Kidney capillary endothelial cell (primary cell): Measurements from ENCODE around the gene DNAJC24.
"Not testable (repeated sequence)": the region's sequence is repeated elsewhere in the genome, so short reads cannot be mapped to it uniquely, and the experiment has no call there.

ENCODE experiments used
- DNase-seq: peaks from one replicate; pipeline ENCODE4 v3.0.0-alpha.2; 2018; ENCODE audit warnings: low spot score

The DNAJC24 gene, protein sequence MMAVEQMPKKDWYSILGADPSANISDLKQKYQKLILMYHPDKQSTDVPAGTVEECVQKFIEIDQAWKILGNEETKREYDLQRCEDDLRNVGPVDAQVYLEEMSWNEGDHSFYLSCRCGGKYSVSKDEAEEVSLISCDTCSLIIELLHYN

DNA sequence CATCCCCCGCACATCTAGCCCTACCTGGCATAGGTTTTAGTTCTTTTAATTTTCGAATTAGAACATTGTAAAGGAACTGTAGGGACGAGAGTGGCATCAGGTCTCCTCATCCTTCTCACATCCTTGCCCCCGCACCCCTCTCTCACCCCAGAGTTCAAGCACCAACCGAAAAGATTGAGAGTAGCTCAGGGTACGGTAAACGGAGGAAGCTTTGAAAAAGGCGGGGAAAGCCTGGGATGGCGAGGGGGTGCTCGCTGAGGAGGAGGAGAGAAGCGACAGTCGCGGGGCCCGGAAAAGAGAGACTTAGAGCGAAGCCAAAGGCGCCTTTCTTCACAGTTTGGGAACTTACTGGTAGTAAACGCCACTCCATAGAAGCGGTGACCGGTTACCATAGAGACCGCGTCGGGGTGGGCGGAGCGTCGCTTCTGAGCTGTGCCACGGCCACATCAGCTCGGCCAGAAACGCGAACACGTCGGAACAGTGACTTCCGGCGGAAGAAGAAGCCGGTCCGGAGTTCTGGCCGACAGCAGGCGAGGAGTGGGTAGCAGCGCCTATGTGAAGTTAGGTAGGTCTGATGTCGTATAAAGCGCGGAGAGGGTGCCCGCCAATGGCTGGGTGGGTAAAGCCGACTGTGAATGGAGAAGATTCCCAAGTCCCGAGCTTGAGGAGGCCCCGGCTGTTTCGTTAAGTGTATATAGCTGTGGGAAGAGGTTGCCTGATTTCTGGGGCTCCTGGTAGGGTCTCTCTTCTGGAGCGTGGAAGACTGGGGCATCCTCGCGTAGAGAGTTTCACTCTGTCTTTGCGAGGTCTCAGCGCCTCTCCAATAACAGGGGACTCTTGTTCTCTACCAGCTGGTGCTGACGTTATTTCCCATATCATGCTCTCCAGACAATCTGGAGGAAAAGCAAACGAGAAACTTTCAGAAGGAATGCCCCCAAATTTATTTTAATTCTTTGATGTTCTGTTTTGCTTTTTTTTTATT, at the start of gene DNAJC24, which contains the start of gene DCDC1:
Gene DNAJC24 (plus strand): TSS at position 513 of the 982 bp plus-strand sequence. CDS start 889 bp downstream, outside the sequence.
Gene DCDC1 (minus strand): TSS at position 392 of the 982 bp plus-strand sequence. CDS start 41,459 bp downstream, outside the sequence.
- peak; percentile 90 for DNase-seq

DNA sequence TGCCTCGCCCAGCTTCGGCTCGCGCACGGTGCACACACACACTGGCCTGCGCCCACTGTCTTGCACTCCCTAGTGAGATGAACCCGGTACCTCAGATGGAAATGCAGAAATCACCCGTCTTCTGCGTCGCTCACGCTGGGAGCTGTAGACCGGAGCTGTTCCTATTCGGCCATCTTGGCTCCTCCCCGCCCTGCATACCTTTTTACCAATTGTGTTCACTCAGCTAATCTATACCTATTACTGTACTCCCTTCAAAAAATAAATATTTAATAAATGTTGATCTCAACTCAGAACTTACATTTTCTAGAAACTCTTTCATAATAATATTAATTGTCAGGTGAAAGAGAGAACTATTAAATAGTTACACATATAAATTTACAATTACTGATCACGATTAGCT, 48.2 kb upstream of the DNAJC24 start:
- not testable (repeated sequence) for DNase-seq

DNA sequence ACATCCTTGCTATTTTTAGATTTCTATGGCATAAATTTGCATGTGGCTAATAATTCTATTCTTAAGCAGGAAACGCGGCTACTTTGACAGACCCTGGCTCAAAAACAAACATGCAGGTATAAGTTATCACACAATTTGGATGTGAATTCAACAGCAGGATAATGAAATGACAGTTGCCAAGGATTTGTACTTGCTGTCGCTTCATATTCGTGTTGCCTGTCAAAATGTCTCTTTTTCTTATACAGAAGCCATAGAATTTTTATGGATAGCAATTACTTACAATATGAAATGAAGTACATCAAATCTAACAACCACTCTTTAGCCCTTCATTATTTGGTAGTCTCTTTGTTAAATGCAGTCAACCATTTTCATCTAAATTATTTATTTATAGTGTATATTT, 46.5 kb upstream of the DNAJC24 start:
- DNase-seq: no peak

DNA sequence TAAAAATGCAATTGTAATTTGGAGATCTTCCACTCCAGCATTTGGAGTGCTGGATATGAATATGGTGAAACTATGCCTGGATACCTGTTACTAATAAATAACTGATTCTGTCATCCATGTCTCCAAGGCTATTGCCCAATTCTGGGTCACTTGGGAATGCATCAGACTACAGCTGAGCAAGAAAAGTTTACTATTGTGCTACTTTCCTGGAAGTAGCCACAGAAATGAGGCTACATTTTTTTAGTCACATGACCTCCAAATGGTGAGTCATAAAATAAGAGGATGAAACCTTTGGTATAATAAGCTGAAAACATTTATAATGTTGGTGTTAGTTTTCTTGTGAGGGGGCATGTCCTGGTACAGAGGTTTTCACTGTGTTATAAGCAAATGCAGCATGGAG, 44.5 kb upstream of the DNAJC24 start:
- DNase-seq: no peak

DNA sequence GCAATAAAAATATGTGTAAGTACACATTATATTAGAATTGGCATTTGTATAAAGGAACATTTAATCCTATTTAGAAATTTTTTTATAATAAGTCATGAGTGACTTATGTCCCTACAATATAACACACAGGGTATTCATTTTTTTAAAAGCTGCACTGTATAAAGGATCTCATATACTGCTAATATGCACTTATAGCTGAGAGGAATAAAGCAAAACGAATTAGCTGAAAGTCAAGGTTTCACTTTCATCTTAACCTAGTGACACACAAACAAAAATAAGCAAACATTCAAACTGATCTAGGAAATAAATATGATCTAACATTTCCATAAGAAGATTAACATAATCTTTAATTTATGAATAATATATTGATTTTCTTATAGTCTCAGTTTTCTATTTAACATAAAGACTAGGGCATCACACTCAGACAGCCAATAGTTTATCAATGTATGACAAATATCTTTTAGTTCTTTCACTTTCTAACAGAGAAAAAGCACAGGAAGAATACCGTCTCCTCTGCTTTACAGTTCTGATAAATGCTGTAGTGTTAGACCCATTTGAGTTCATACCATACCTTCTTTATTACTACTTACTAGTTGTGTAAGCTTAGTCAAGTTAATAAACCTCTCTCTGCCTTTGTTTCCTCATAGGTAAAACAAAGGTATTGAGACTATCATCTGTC, 43.1 kb upstream of the DNAJC24 start:
- no peak for DNase-seq

DNA sequence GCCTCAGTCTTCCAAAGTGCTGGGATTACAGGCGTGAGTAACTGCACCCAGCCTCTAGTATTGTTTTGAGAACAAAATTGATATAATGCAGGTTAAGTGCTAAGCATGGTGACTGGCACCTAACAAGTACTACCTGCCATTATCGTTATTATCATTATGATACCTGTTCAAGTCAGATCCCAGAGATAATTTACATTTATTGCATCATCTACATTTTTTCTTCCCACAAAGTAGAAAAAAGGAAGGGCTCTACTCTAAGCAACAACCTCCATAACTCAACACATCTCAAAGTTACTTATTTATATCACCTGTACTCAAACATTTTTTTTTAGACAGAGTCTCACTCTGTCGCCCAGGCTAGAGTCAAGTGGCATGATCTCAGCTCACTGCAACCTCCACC, 42.2 kb upstream of the DNAJC24 start:
- no peak for DNase-seq

DNA sequence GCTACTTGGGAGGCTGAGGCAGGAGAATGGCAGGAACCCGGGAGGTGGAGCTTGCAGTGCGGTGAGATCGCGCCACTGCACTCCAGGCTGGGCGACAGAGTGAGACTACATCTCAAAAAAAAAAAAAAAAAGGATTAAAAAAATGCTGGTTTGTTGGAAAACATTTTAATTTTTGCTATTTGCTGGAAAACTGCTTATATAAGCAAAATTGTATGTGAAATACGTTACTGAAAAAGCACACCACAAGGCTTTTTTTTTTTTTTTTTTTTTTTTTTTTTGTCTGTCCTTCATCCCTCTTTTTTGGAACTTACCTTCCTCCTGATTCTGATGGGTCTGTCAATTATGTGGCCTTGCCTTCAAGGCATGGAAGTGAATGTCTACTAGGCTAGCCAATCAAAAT, 41.0 kb upstream of the DNAJC24 start:
- DNase-seq: no peak

DNA sequence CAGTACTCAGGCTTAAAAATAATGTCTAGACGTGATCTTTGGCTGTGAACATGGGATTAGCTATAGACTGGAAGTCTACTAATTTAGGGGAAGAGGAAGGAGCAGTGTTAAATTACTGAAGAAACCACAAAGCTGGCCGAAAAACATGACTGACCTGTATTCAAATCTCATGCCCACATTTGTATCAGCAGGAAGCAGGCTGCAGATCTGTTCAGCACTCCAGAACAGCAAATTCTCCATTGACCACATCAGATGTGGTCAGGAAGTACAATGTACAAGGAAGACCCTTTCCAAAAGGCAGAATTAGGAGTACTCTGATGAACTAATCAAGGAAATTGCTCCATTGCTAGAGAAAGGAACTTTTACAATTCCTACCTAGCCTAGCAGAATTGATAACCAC, 31.9 kb upstream of the DNAJC24 start:
- DNase-seq: no peak

DNA sequence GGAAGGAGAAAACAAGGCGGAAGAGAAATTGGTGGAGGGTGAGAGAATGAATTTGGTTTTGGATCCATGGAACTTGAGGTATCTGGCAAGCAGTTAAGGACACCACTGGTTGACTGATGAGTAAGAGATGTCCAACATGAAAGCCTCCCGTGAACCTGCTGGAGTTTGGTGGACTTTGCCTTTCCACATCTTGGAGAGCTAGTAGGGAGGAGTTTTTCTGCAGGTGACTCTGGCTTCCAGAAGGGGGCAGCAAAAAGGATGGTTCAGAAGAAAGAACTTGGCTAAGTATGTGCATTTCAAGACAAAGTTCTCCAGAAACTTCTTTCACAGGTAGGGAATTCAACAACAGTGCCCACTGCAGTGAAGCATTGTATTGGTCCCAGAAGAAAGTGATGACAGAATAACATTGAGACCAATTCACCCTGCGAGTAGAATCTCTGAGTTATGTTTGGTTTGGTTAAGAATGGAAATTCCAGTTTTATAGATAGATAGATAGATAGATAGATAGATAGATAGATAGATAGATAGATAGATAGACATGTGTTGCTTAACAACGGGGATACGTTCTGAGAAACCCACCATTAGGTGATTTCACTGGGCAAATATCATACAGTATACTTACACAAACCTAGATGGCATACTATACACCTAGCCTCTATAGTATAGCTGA, 28.6 kb upstream of the DNAJC24 start:
- peak; percentile 19 for DNase-seq

DNA sequence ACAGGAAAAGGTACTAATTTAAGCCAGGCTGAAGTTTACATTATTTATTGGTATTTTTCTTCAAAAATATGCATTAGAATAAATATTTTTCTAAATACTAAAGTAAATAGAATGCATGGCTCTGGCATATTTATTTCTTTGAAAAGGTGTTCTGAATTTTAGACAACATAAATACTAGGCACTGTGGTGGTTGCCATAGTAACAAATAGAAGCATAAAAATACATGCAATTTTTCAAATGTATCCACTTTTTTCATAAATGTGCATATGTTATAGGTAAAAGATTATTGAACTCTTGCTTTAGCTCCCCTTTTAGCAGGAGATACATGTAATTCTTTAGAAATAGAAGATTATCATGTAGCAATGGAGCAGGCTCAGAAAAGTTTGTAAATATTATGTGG, 18.5 kb upstream of the DNAJC24 start:
- DNase-seq: no peak

DNA sequence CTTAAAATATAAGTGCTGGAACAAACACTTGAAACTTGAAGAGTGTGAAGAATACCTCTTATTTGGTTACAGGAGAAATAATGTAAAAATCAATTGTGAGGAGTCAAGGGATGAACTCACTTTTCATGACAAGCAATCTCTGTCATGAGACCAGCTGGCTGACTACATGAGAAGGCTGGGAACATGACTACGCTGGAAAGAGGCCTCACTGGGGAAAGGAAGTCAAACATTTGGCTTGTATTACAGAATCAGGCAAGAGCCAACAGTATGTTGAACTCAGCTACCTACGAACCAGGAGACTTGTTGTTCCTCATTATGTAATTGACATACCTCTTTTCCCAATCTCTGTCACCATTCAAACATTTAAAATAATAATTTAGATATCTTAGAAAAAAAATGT, 14.5 kb upstream of the DNAJC24 start:
- no peak for DNase-seq

DNA sequence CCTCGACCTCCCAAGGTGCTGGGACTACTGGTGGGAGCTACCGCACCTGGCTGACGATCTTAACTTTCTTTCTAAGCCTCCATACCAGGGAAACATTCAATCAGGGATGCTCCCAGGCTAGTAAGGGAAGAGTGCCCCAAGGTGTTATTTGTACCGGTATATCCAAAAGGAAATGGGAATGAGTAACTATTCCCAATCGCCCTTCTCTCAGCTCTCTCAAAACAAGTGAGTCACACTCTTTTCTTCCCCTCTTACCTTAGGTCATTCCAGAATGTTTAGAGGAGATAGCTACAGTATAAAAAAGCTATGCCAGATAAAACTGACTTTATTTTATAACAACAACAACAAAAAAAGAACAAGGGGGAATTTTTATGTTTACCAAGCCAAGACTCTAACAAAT, 13.8 kb upstream of the DNAJC24 start:
- no peak for DNase-seq

DNA sequence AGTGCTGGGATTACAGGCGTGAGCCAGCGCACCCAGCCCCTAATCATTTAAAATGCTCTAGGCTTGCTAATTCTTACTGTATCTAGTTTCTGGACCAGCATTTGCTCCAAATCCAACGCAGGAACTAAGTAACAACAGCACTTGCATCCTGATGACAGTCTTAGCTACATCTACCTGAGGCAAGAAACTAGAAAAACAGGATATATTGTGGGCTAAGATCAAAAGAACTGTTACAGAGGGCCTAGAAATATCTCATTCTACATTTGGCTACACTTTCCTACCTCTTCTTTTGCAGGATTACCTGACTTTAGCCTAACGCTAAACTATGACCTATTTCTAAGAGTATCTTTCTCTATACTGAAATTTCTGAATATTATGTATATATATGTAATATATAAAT, 7.9 kb upstream of the DNAJC24 start:
- DNase-seq: no peak

DNA sequence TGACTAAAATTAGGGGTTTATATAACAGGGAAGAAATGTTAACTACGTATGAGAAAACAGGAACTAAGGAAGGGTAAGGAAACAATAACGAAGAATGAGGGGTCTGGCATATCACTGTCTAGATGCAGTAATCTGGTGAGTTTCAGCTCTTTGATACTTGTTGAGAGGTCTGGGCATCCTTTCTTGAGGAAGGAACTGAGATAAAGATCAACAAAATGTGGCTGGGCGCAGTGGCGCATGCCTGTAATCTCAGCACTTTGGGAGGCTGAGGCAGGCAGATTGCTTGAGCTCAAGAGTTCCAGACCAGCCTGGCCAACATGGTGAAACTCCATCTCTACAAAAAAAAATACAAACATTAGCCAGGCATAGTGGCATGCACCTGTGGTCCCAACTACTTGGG, 2.9 kb upstream of the DNAJC24 start:
- DNase-seq: no peak

DNA sequence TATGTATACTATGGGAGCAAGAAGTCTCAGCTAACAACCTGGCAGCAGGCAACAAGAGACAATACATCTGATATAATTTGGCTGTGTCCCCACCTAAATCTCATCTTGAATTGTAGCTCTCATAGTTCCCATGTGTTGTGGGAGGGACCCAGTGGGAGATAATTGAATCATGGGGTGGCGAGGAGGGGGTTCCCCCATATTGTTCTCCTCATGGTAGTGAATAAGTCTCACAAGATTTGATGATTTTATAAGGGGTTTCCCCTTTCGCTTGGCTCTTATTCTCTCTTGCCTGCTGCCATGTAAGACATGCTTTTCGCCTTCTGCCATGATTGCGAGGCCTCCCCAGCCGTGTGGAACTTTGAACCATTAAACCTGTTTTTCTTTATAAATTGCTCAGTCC, 6.2 kb downstream of the DNAJC24 start:
- DNase-seq: no peak

DNA sequence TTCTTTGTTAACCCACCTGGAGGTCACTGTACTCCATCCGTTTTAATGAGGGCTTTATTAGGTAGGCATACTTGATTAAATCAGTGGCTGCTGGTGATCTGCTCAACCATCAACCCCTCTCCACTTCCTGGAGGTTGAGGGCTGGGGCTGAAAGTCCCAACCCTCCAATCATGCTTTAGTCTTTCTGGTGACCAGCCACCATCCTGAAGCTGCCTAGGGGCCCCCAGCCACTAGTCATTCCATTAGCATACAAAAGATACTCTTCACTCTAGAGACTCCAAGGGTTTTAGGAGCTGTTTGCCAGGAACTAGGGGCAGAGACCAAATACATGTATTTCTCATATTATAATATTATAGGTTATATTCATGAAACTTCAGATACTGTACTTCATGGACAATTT, 13.5 kb downstream of the DNAJC24 start:
- no peak for DNase-seq

DNA sequence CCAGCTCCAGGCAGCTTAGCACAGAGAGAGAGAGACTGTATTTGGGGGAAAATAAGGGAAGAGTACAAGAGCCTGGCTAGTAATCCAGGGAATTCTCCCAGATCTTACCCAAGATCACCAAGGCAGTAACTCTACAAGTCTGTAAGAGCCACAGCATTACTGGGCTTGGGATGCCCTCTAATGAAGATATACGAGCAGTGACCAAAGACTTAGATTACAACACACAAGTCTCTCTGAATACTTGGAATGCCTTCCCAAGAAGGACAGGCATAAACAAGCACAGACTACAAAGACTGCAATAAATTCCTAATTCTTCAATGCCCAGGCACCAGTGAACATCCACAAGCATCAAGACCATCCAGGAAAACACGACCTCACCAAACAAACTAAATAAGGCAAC, 17.7 kb downstream of the DNAJC24 start:
- DNase-seq: no peak

DNA sequence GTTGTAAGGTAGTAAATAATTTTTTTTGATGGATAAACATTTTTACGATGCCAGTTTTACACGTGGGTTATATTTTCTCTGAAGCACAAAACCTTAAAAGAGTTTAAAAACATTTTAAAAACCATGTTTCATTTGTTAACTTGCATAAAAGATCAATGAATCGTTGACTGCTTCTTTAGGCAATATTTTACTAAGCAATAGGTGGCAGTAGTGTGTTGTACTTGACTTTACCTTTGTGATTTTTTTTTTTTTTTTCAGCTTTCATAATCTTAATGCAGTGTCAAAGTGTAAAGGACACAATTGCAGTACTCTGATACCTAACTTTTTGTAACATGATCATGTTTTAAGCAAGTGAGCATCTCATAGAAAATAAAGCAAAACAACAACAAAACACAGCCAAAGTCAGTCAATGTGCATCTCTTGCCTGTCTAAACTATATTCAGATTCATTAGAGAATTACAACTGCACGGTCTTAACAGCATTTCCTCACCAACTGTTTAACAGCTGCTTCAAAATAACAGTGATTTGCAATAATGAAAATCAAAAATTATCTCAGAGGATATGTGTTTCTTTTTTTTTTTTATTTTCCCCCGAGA, 27.7 kb downstream of the DNAJC24 start:
- DNase-seq: peak; percentile 30

DNA sequence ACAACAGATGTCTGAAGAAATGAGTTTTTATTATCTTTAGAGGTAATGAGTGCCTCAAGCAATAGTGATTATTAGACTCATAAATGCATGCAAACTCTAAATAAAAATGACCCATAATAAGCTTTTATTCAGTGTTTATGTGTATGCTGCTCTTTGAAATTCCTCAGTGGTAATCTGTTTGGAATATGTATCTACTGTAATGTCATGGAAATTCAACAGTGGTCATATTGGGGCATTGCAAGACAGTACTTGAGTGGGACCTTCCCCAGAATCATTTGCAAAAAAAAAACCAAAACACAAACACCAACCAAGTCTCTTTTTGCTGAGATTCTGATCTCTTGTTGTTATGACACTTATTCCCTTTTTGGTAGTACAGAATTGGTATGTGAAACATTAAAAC, 35.0 kb downstream of the DNAJC24 start:
- DNase-seq: no peak

DNA sequence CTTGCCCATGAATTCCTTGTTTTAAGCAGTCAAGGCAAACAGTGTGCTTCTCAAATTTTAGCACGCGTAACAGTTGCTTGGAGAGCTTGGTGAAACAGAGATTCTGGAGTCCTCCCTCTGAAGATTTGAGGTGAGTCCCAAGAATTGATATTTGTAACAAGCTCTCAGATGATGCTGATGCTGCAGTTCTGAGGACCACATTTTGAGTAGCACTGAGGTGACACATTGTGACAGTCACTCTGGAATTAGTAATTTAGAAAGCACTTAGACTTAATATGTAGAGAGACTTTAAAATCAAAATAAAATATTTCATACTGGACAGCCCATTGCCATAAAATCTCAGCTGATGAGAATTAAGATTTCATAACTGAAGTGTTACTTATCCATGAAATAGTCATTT, 38.5 kb downstream of the DNAJC24 start:
- no peak for DNase-seq

DNA sequence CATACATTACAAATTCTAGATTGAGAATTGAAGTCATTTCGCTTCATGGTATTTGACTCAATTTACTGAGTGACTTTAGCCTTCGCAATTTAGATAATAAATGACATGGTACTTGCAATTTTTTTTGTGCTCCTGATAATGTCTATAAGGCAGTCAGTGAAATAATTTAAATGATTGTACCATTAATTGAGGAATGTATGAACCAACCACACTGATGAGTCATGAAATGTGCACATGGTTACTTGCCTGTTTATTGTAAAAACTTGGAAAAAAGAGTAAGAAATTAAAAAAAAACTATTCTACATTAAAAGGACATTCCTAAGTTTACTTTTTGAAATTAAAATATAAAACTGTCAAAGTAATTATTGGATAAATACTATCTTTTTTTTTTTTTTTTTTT, 43.3 kb downstream of the DNAJC24 start:
- DNase-seq: no peak

DNA sequence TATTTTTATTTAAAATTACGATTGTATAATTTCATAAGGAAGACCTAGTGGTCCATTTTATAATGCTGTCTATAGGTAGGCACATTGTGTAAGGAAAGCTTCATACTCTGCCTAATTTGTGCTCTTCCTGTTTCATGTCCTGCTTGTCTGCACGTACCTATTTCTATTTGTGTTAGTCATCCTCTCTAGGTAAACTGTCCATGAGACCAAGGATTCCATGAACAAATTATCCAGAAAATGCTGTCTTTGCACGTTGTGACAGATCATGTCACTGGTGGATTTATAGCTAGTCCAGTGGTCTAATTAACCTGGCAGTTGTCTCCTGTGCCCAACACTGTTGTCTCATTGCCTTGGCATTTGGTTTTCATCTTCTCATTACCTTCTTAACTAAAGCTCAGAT, 44.7 kb downstream of the DNAJC24 start:
- DNase-seq: no peak
